Measurements from ENCODE around the gene POLR2J.

POLR2J gene

DNA sequence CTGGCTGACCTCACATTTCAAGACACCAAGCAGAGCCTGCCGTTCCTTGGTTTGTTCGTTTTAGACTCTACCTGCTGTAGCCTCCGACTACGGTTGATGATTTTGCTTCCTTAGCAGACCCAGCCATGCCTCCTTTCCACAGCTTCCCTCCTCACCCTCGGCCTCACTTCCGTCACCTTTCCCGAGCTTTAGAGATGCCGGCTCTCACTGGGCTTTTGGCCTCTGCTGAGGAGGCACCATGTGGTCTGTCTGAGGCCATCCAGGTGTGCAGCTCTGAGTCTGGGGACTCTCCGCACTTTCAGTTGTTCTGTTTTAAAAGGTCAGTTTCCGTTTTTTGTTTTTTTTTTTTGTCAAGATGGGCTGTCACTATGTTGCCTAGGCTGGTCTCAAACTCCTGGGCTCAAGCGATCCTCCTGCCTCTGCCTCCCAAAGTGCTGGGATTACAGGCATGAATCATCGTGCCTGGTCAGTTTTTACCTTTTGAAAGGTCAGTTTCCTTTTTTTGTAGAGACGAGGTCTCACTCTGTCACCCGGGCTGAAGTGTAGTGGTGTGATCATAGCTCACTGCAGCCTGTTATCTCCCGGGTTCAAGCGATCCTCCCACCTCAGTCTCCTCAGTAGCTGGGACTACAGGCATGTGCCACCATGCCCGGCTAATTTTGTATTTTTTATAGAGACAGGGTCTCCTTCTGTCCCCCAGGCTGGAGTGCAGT, 33.6 kb downstream of the POLR2J start:
- no peak for DNase-seq (ENCODE audit: low read depth in 2 of 2, low spot score in 1 of 2)

DNA sequence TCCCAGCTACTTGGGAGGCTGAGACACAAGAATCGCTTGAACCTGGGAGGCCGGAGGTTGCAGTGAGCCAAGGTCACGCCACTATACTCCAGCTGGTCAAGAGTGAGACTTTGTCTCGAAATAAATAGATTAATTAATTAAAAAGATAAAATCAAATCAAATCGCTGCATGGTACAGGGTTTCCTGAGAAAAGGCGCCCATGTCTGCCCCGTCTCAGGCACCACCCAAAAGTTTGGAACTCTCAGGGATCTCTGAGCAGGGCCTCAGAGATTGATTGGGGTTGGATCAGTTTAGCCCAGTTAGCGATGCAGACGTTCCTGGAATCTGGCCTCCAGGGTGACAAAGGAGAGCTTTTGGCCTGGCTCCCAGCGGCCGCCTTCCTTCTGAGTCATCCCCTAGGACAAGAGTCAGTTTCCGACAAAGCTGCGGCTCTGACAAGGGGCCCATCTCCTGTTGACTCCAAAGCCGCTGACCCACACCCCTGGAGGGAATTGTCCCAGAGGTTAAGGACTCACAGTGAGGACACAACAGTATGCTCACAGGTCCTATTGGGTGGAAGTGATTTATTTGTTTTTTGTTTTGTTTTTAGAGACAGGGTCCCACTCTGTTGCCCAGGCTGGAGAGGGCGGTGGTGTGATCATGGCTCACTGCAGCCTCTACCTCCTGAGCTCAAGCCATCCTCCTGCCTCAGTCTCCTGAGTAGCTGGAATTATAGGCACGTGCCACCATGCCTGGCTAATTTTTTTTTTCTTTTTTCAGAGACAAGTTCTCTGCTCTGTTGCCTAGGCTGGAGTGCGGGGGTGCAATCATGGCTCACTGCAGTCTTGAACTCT, 38.5 kb downstream of the POLR2J start:
- DNase-seq (ENCODE audit: low read depth in 2 of 2, low spot score in 1 of 2), result no peak

DNA sequence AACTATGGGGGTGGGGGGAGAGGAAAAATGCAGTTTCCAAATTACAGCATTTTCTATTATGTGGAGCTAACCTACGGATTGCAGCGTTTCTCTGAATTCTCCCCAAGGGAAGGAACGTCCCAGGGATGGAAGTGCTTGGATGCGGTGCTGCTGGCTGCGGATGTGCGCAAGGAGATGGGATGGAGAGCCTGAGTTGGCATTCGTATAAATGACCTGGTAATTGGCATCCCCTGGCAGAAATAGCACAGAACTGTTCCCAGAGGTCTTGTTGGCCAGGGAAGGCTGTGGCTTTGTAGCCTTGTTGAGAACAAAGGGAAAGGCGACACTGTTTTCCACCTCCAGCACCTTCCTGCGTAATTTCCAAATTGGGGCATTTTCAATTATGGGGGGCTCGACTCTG, 42.6 kb downstream of the POLR2J start:
- no peak for DNase-seq (ENCODE audit: low read depth in 2 of 2, low spot score in 1 of 2)

DNA sequence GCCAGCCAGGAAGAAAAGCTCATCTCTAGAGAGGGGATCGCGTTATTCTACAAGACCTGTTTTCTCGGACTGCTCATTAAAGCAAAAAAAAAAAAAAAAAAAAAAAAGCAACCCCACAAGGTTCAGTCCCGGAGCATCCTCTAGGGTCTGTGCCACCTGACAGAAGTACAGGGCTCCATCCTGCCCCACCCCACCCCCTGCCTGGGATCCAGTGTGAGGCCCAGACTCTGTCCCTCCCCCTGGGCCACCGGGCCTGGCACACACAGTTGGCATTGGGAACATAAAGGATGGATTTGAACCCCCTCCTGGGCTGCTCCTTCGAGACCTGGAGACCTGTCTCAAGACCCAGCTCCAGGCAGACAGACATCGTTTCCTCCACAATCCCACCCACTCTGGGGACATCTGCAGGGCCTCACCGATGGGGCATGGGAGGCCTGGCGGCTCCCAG, 44.7 kb downstream of the POLR2J start:
- DNase-seq (ENCODE audit: low read depth in 2 of 2, low spot score in 1 of 2), result no peak

DNA sequence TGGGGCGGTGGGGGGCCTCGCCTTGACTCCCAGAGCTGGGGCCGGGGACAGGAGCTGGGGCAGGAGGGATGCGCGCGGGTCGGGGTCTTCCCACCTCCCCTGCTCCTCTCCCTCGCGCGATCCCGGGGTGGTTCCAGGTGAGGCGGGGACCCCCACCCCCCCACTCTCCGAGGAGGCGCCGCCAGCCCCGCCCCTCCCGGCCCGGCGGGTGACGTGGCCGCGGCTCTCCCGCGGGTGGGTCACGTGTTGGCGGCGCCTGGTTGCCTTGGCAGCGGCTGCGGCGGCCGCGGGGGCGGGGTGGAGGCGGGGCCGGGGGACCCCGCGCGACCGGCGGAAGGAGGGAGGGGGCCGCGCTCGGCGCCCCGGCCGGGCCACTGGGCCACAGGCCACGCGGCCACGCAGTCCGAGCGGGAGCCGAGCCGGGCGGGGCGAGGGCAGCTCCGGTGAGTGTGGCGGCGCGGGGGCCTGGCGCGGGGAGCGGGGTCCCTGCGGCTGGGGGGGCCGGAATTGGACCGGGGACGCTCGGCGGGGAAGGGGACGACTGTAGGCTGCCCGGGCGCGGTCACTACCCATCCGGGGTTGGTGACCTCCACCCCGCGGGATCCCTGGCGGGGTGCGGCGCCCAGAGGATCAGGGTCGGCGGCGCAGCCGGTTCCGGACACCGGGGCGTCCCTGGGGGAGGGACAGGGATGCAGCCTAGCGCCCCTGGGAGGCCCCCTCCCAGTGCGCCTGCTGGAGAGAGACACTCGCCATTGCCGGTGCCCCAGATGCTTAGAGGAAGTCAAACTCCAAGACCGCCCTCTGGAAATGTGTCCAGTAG, 45.3 kb downstream of the POLR2J start, which contains the start of gene ORAI2:
Gene ORAI2, plus strand, starts transcription at position 357 of the 820 bp plus-strand sequence. CDS start 5,382 bp downstream, outside the sequence.
- DNase-seq (ENCODE audit: low read depth in 2 of 2, low spot score in 1 of 2), result peak; percentile 73 to 81

DNA sequence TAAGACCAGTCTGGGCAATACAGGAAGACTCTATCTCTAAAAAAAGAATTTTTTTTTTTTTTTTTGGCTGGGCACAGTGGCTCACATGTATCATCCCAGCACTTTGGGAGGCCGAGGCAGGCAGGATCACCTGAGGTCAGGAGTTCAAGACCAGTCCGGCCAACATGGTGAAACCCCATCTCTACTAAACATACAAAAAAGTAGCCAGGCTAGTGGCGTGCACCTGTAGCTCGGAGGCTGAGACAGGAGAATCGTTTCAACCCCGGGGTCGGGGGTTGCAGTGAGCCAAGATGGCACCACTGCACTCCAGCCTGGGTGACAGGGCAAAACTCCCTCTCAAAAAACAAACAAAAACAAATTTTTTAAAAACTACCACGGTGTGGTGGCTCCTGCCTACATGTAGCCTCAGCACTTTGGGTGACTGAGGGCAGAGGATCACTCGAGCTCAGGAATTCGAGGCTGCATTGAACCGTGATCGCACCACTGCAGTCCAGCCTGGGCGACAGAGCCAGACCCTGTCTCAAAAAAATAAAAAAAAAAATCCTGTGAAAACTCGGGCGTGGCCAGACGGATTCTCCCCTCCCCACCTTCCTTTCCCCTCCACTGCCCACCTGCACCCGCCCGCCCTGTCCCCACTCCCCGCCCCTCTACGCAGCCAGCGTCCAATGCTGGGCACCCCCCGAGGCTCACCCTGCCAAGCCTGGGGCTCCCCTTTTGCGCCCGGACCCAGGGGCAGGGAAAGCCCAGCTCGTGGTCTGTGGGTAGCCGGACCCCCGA, 46.1 kb downstream of the POLR2J start:
- no peak for DNase-seq (ENCODE audit: low read depth in 2 of 2, low spot score in 1 of 2)

DNA sequence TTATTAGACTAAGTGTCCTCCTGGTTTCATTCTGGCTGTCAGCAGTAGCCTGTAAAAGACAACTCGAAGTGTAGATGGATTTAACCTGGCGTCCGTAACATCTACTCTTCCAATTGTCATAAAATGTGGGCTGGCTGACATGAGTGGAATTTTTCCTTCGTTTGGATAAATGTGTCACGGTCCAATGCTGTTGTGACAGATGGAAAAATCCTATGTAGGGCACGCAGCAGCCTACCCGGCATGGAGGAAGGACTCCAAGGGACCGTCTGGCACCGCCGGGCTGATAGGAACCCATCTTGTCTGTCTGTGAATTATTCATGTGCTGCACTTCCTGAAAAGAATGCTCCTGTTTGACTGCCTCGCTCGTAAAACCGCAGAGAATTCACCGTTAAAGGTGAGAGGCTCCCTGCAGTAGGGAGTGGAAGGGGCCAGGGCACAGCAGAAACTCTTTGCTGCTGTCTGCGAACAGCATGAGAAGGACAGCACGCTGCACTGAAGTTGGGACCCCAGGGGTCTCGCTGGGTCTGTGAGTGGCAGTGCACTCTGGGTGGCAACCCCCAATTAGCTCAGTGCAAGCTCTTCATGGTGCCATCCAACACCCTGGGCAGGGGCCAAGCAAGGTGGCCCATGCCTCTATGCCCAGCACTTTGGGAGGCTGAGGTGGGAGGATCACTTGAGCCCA, 47.0 kb downstream of the POLR2J start:
- DNase-seq (ENCODE audit: low read depth in 2 of 2, low spot score in 1 of 2), result peak in 1 of 2 donors; percentile 44

DNA sequence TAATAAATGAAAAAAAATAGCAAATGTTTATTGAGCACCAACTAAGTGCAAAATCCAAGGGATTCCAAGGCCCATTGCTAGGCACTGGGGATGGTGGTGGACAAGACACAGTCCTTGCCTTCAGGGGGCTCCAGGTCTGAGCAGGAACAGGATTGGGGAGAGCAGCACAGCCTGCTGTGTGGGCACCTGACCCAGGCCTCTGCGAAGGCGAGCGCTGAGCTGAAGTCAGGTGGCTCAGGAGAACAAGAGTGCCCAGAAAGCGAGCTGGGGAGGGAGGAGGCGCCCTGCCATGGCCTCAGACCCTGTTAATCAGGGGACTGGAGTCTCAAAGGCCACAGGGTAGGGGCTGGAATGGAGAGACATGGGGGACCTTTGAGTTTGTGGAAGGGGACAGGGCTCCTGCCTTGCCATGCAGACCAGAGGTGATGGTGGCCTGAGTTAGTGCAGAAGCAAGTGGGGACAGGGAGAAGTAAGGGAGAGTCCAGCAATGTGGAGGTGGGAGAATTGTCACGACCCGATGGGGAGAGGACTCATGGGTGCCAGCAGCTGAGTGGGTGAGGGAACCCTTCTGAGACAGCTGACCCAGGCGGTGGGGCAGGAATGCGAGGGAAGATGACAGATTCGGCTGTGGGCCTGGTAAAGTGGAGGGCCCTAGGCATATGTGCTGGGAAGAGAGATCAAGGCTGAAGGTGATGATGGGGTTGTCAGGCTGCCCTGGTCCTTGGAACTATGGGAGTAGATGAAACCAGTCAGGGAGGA, 49.4 kb downstream of the POLR2J start:
- DNase-seq (ENCODE audit: low read depth in 2 of 2, low spot score in 1 of 2), result no peak

DNA sequence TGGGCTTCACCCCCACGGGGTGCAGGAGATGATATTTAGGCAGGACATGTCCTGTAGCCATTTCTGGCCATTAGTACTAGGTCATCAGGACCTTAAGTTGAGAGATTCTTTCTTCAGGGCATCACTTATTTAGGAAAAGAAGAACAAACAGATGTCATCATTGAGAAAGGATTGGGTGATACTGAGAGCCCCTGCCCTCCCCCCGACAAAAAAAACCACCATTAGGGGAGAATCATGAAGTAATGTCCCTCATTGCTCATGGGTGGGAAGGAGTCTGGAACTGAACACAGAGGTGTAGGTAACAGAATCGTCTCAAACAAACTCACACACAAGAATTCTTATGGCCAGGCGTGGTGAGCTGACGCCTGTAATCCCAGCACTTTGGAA, 51.7 kb downstream of the POLR2J start:
- no peak for DNase-seq (ENCODE audit: low read depth in 2 of 2, low spot score in 1 of 2)

DNA sequence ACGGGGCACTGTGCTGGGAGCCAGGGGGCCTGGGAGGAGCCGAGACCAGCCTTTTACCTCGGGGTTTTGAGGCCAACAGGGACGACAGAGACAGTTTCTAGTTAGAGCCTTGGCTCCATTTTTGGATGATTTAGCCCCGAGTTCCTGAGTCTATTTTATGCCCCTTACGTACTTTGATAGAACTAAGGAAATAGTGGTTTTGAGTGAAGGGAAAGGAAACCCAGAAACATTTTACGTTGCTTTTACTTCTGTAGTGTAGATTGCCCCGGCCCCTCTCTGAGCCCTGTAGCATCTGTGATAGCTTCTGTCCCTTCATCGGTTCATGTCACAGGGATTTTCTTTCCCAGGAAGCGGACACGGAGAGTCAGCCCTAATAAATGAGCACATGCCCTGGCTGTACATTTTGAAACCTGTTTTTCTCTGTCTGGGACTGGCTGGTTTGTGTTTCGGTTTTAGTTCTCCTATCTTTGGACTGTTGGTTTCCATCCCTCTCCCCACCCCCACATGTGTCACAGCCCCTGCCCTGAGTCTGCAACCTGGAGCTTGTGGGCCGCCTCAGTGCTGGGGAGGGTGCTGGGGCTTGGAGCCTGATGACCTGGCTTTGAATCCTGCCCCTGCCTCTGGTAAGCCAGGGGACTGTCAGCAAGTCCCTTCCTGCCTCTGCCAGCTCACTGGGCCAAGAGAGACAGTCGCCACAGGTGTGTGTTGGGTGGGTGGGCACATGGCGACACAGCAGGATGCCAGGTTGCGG, 52.3 kb downstream of the POLR2J start:
- peak; percentile 57 to 70 for DNase-seq (ENCODE audit: low read depth in 2 of 2, low spot score in 1 of 2)

DNA sequence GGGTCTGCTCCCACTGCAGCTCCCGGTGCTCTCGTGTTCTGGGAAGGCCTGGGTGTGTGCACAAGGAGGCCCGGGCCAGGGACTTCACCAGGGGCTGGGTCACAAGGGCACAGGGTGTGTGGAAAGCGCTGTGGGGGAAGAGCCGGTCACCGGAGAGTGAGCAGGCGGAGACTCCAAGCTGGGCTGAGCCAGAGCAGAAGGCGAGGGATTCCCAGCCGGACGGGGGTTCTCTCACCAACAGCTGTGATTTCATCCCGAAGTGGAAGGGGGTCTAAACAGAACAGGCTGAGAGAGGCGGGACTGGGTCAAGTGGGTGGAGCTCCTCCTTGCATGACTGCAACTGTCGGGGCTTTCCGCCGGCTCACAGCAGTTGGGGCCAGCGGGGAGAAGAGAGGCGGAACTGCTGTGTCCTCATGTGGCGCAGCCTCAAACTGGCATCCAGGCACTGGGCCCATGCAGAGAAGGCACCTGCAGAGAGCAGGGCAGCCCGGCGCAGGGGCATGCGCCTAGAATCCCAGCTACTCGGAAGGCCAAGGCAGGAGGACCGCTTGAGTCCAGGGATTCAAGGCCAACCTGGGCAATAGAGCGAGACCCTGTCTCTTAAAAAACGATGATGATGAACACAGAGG, 53.0 kb downstream of the POLR2J start:
- DNase-seq (ENCODE audit: low read depth in 2 of 2, low spot score in 1 of 2), result peak; percentile 69 to 74

DNA sequence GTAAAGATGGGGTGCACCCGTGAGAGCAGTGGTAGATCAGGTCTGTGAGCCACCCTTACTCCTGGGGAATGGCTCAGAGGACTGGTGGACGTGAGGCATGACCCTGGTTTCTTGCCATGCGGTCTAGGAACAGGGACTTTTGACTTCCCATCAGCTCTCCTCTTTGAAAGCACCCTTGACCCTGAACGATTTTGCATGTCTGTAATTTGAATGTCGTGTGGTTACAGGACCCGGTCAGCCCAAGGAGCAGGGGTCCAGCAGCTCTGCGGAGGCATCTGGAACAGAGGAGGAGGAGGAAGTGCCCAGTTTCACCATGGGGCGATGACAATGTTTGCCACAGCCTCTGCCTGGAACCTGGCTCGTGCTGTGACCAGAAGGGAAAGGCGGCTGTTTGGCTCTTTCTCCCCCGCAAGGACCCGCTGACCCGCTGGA, 53.9 kb downstream of the POLR2J start:
- no peak for DNase-seq (ENCODE audit: low read depth in 2 of 2, low spot score in 1 of 2)

DNA sequence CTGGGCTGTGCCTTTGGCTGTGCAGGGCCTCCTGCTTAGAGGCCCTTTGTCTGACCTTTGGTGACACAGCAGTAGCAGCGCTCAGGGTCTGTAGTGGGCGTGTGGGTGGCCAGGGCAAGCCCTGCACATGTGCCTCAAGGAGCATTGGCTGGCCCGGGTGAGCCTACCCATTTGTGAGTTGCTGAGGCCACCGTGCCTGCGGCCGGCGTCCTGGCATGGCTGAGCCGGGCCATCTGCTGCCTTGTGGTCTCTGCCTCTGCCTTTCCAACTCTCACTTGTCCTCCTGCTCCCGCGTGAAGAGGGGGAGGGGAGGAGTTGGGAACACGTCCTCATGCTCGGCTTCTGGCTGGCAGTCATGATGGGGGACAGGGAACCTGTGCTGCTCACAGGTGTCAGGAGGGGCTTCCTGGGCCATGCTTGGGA, 54.6 kb downstream of the POLR2J start:
- no peak for DNase-seq (ENCODE audit: low read depth in 2 of 2, low spot score in 1 of 2)
